ENCODE data around the gene C4orf50.

C4orf50 gene

DNA sequence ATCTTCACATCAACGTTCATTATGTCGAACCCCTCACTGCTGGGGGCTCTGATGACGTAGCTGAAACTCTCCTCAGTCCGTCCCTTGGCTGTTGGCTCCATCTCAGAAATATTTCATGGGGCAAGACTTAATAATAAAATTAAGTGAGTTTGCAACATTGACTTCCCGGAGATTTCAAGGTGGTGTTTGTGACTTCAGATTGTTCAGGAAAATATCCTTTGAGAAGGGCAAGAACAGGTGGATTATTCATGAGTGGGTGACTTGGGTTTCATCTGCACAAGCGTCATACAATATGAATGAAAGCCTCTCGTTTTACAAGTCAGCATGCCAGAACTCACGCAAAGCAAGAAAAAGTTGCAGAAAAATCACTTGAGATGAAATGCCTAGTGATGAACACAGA lies at the start of gene C4orf50:
Gene C4orf50, minus strand, starts transcription at position 101 of the 400 bp plus-strand sequence.
- DNase-seq = no peak

DNA sequence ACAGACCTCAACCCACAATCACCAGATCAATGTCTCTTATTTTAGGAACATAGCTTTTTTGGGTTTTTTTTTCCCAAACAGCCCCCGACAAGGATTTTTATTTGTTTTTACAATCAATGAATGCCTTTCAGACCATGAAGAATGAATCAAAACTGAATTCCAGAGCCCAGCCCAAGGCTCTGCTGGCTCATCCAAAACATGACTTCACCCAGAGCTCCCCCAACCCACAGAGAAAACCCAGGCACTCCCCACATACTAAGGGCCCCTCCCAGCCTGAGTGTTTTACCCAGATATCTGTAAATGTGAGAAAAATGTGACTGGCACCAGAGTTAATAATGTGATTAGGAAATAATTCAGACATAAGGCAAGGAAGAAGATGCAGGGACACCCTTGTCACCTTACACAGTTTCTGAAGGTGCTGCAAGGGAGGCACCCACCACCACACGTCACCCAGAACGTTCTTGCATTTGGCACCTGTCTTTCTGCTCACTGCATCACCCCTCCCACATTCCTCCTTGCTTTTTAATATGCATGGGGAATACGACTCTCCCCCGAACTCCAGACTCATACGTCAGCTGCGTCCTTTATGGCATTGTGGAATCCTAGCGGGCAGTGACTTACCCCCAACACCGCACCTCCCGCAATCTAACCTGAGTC lies 47.8 kb upstream of the C4orf50 start:
- no peak for DNase-seq

DNA sequence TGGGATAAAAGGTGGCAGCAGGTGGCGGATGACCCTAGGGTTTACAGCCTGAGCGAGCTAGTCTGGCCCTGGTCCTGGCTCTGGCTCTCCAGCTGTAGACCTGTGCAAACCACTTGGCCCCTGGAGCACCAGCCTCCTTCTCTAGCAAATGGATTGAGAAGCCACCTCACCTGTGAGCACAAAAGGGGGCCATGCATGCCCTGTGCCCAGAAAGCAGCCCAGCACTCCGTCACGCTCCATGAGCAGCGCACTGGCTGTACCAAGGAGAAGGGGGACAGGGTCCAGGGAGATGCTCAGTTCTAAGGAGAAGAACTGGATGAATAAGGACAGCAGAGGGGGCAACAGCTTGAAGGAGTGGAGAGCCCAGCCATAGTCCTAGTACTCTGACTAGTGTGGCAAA lies 46.9 kb upstream of the C4orf50 start:
- DNase-seq = no peak

DNA sequence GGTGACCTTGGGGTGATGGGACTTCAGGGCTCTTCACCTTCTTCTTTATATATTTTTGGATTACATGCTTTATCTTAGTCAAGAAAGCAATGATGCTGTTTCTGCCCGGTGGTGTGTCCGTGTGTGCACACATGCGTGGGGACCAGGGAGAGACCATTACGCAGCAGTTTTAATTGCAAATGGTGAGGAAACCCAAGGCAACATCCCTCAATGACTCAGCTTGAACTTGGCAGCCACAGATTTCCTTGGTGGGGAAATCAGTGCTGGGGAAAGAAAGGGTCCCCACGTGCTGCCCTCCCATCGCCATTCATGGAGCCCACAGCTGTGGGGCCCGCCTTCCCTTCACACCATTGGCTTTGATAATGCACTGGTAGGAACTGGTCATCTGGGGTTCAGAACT lies 46.2 kb upstream of the C4orf50 start:
- no peak for DNase-seq

DNA sequence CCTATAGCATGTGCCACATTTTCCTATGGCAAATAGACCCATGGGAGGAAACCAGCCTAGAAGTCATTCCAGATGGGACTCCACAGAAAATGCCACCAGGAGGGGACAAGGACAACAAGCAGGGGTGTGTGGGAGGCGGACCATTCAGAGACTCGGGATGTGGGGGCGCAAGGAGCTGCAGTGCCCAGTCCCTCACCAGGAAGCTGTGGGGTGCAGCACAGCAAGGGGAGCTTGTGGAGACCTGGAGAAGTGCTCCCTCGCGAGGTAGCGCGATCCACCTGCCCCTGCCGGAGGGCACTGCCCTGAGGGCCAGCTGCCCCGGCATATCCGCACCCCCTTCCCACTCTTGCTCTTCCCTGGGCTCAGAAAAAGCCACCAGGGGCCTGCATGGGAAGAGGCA lies 45.5 kb upstream of the C4orf50 start:
- no peak for DNase-seq

DNA sequence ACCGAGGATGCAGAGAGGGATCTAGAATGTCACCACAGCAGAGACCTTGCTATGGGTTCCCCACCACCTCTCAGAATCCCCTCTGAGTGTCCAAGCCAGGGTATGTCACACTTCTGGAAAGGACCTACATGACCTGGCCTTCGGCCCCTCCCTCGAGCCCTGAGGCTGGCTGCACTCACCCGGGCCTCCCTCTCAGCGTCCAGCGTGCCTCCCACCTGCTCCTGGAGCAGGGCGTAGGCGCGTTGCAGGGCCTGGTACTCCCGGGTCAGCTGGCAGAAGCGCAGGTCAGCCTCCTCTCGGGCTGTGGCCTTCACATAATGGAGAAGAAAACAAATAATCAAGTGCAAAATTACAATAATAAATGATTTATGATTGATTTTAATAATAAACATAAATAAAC lies 43.9 kb upstream of the C4orf50 start:
- DNase-seq = no peak

DNA sequence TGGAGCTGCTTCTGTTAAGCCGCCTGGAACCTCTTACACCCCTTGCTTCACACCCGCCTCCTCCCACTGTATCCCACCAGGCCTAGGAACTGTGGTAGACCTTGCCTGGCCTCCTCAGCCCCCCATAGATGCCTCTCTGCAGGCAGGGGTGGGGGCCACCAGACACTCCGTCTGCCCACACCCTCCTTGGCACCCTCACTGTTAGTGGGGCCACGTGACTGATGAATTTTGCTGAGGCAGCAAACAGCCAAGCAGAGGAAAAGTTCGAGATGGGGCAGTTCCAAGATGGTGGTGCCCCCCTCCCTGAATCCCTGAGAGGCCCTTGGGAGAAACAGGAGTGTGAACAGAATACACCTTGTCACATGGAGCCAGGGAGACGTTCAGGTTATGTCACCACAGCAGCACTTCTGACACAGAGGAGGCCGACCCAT lies 41.2 kb upstream of the C4orf50 start:
- DNase-seq = no peak

DNA sequence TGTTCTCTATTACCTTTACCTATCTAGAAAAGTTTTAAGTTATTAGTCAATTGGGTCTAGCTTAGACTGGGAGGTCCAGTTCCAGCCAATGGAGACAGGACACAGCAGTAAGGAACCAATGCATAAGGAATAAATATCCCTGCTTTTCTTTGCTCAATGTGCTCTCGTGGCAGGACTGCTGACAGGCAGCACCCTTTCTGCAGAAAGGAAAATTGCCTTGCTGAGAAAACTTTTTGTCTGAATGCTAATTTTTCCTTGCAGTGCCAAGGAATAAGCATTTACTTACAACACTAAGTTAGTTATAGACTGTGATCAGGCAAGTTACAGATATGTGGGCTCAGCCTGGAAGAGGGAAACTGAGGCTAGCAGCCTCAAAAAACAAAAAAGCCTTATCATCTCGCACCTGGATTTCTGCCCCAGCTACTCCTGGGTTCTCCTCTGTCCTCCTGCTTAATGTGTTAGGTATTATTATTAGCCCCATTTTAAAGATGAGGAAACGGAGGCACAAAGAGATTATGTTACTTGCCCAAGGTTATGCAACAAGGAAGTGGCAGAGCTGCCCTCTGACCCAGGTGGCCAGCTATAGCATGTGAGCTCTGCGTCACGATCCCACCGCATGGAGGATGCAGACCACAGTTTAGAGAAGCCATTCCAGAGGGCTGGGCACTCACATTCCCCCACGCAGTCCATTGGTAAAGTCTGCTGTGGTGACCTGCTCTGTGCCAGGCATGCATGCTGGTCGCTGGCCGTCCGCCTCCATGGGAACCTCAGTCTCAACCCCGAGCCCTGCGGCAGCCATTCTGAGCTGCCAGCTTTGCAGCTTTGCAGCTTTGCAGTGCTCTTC lies 40.5 kb upstream of the C4orf50 start:
- DNase-seq = no peak

DNA sequence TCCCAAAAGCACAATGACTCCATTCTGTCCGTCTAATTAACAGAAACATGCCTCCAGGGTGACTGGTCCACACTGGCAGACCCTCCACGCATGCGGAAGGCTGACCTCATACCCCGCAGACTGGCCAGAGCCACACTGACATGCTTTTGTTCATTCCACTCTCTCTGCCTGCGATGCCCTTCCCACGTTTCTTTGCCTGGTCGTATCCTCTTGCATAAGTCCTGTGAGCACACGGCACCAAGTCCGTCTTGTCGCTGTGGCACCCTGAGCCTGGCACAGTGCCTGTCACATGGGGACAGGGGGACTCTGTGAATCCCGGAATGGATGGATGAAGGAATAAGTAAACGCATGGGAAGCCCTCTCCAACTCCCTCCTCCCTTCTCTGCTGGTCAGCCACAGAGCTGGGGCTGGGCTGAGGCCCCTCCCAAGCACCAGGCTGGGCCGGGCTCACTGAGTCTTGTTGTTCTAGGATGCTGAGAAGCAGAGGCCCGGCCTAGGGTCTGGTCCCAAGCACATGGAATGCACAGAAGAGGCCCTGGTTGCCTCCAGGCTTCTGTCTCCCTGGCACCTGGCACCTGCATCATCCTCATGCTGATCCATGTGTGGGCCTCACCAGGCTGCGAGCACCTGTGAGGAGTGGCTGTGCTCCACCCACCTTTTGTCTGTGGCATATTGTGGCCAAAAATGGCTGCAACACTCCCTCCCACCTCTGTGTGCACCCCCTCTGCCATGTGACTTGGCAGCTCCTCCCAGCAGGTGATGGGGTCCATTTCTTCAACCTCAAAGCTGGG lies 38.9 kb upstream of the C4orf50 start:
- DNase-seq = no peak

DNA sequence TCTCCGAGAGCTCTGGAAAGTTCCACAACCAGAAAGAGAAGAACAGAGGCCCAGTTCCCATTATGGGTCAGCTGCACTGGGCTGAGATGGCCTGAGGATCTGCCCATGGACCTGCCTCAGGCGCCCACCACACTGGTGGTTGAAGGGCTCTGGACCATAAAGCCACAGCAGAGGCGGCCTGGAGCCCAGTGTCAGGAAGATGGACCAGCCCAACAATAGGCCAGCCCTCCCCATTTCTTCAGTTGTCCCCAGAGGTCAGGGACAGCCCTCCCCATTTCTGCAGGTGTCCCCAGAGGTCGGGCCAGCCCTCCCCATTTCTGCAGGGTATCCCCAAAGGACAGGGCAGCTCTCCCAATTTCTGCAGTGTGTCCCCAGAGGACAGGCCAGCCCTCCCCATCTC lies 37.2 kb upstream of the C4orf50 start:
- no peak for DNase-seq

DNA sequence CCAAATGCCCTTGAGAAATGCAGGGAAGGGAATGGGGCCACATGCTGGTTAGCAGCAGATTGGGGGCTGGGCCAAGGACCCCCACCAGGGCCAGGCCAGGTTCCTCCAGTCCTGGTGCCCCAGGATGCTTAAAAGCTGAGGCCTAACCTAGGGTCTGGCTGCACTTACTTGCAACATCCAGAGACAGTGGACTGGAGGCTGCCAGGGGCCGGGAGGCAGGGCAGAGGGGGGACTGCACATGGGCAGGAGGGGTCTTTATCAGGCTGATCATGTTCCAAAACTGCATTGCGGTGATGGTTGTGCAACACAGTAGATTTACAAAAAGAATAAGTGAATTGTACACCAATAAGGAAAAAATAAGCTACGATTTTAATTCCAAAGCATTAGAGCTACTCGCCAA lies 36.8 kb upstream of the C4orf50 start:
- DNase-seq = no peak

DNA sequence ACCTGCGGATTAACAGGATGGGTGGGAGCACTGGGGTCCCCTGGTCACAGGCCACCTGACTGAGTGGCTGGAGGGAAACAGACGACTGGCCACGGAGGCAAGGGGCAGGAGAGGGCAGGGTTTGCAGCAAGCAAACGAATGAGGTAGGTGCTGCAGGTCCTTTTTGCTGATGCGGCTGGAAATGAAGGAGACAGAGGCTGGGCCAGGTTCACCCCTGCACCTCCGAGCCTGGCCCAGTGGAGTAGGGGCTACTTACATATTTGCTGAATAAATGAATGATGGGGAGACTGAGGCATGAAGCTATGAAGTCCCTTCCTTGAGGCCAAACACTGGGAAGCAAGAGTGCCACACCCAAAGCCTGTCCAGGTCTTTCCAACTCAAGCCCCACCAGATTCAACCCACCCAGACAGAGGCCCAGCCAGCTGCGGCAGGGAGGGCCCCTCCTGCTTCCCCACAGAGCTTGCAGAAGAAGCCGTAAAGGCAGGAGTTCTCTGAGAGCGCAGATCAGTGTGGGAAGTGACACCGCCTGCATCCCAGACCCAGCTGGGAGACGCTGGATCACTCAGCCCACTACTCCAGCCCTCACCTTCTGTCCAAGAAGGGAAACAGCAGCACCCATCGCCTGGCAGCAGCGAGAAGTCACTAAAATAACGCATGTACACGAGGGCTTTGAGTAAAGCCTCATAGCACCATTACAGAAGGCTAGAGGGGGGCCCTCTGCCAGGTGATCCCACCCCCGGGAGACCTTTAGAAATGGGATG lies 36.1 kb upstream of the C4orf50 start:
- no peak for DNase-seq

DNA sequence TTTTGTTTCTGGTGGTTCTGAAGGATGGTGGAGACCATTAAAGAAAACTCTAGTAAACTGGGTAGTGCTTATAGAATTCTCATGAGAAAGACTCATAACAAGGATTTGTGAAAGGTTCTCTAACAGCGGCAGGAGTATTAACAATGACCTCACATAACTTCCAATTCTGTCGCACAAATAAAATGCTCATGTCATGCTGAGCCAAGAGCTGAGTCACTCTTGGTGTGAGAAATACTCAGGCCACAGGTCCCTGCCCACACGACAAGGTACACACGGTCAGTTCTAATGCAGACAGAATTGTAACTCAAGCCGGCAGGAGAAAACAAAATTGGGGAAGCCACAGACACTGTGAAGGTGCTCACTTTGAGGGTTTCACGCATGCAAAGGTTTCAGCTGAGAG lies 34.4 kb upstream of the C4orf50 start:
- DNase-seq = no peak

DNA sequence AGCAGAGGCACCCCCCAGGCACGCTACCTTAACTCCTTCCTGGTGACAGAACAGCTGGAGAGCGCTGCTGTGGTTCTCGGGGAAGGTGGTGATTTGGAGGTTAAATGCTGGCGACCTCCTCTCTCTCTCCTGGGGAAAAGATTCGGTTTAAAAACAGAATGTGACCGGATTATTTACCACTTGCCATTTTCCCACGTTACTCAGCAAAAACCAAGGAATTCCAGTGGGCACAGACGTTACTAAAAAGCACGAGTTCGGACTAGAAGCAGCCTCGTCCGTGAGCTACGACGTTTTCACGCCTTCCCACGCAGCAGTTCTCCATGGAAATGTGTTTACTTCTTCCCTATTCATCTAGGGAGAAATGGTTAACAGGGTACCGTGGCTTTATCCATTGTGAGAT lies 32.3 kb upstream of the C4orf50 start:
- DNase-seq = no peak

DNA sequence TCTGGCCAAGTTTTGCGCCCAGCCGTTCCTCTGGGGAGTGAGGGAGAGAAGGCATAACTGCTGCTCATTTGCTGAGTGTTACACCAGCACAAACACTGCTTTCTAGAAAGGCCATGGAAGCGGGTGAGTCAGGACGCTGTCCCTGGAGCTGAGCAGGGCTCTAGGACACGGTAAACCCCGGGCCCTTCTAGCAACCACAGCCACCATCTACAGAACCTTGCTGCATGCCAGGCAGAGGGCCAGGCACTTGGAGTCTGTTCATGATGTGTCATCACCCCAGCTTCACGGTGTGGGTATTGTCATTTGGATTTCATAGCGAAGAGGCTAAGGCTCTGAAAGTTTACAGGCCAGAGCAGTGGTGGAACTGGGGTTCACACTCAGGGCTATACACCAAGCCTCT lies 31.8 kb upstream of the C4orf50 start:
- no peak for DNase-seq

DNA sequence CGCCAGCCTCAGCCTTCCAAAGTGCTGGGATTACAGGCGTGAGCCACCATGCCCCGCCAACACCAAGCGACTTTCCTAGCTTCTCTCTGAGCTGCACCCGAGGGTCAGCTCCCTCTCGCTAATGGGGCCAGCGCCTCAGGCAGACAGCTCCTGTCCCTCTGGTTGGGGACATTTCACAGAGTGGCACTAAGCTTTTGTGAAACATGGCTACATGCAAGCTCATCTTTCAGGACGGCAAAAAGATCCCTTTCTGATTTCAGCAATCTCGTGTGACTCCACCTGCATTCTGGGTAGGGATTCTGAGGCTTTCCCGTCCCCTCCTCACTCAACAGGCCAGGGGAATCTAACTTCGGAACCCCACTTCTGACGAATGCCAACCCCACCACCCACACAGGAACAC lies 31.0 kb upstream of the C4orf50 start:
- DNase-seq = no peak

DNA sequence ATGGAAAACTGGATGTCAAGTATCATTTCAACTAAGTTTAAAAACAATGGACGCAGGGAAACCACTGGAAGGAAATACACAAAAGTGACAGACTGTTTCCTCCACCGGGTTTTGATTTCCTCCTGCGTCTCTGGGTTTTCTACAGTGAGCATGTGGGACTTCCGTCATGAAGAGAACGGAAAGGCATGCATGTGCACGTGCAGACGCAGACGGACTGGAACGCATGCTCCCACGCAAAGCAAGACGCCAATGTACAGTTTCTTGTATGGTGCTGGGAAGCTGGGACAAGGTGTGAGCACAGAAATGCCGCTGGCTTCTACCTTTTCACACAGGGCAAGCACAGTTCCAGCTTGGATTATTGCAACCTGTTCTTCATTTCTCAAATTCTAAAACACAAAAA lies 30.3 kb upstream of the C4orf50 start:
- DNase-seq = no peak

DNA sequence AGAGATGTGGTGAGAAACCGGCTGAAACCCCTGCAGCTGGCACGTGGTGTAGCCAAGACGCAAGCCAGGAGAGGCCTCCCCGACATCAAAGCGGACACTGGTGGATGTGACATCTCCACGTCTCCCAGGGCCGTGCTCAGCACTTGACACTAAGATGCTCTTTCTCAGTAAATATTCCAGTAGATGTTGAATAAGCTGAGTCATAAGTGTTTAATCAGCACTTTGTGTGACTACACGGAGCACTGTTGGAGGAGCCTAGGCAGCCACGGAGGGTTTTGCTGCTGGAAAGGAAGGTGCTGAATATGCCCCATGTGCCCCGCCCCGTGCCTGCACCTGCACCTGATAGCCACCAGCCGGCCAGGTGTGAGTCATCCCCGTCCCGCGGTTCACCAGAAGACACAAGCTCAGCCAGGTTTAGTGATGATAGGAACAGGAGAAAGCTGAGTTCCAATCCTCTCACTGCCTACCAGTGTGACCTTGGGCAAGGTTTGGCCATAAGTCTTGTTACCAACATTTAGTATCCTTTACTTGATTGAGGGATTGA lies 29.0 kb upstream of the C4orf50 start:
- DNase-seq = no peak

DNA sequence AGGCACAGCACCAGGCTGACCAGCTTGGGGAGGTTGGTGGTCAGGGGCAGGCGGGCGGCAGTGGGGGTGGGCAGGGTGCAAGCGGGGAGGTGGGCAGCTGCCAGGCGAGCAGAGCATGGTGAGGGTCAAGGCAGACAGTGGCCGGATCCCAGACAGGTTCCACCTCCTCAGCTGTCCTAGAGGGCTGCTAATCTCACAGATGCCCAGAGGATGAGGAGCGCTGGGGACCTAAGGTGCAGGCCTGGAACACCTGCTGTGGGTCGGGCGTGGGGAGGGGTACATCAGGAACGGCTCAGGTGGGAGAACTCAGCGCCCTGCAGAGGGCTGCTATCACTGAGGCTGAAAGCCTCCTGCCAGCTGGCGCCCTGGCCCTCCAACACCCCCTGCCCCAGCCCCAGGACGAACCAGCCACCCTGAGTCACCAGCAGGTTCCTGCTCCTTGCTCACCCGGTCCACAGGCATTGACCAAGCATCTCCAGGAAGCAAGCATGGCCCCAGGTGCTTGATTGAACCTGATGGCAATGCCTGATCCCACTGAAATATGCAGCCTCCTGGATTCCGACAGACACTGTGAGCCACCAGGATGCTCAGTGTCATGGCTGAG lies 28.4 kb upstream of the C4orf50 start:
- DNase-seq = no peak

DNA sequence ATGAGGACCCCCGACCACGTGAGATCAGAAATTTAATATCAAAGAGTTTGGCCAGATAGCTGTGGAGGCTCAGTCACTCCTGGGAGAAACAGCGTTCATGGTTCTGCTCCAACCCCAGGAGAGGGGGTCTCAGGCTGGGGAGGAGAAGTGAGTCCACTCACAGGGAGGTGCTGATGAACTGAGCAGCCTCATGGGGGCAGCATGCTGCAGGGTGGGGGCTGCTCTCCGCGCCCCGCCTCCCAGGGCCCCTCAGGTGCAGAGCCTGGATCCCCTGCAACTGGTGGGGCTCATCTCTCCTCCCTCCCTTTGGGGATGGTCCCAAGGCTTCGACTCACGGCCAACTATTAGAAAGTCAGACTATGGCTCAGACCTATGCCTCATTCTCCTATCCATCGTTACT lies 26.6 kb upstream of the C4orf50 start:
- no peak for DNase-seq

DNA sequence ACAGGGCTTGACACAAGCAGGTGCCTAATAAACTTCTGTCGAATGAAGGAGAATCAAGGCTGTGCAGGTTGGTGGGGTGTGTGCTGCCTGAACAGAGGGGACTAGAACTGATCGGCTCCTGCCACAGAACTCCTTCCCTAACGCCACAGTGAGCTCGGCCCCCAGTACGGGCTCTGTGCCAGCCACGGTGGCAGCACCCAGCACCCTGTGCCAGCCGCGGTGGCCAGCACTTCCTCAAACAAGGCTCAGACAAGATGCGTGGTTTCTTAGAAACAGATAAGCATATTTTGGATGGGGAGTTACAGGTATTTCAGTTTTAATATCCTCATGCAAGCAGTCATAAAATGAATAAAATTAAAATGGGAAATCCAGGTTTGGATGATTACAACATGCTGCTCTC lies 26.0 kb upstream of the C4orf50 start:
- DNase-seq = no peak

DNA sequence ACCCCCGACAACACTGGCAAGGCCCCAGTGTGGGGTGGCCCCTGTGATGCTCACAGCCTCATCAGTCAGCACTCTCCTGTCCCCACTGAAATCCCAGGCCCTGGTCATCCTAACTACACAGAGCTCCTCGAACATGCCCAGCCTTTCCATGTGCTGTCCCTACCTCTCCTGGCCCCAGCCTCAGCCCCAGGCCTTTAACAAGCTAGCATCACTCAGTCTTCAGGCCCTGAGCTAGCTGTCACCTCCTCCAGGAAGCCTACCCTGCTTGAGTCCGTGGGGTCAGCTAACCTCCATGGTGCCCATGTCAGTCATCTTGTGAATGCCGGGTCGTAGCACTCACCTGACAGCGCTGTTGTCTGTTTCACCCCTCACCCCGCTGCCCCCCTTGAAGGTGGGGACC lies 25.6 kb upstream of the C4orf50 start:
- DNase-seq = no peak
